HepG2 (cell line): ENCODE data around the gene LOXL4. TPM values are rescaled to one million over a fixed set of nuclear protein-coding genes. Genes with fewer than 3 reads are reported as not detected.

ENCODE experiments used
- ARID3A ChIP-seq: IDR thresholded peaks from 2 replicates; pipeline ENCODE4 v1.6.1; 2012; ENCODE audit warnings: low read depth, low read length, improper control_type of control experiment
- CSRNP2 ChIP-seq: sonication (generic); formaldehyde crosslinking; conservative IDR thresholded peaks from 2 replicates; pipeline ENCODE4 v1.8.0; 2022; ENCODE audit warnings: low read depth, missing genetic modification reagents
- CTCF ChIP-seq: sonication (generic); formaldehyde crosslinking; IDR thresholded peaks from 2 replicates; pipeline ENCODE4 v1.5.0; 2020; ENCODE audit warnings: mild to moderate bottlenecking, missing genetic modification reagents, moderate library complexity
- DBP ChIP-seq: sonication (generic); formaldehyde crosslinking; IDR thresholded peaks from 2 replicates; pipeline ENCODE4 v1.4.0; 2020; ENCODE audit warnings: missing genetic modification reagents; ENCODE audit errors: not compliant biosample characterization
- FOSL1 ChIP-seq: sonication (generic); formaldehyde crosslinking; IDR thresholded peaks from 2 replicates; pipeline ENCODE4 v1.9.0; 2021; ENCODE audit warnings: missing genetic modification reagents, borderline replicate concordance
- NFIC ChIP-seq: IDR thresholded peaks from 2 replicates; pipeline ENCODE4 v1.6.1; 2012; ENCODE audit warnings: mild to moderate bottlenecking, low read length, inconsistent platforms
- PCBP1 ChIP-seq: fragments of 200-400 bp; formaldehyde crosslinking; IDR thresholded peaks from 2 replicates; pipeline ENCODE4 v1.6.1; 2017; ENCODE audit warnings: mild to moderate bottlenecking, low read depth, low read length, borderline replicate concordance
- RARG ChIP-seq: sonication (generic); formaldehyde crosslinking; IDR thresholded peaks from 2 replicates; pipeline ENCODE4 v1.4.0; 2020; ENCODE audit warnings: low read depth, mild to moderate bottlenecking, missing genetic modification reagents
- SP4 ChIP-seq: sonication (generic); formaldehyde crosslinking; IDR thresholded peaks from 2 replicates; pipeline ENCODE4 v1.8.1; 2023; ENCODE audit warnings: mild to moderate bottlenecking, missing genetic modification reagents
- XRCC5 ChIP-seq: fragments of 200-400 bp; formaldehyde crosslinking; optimal IDR thresholded peaks from 2 replicates; pipeline ENCODE3; 2017; ENCODE audit warnings: mild to moderate bottlenecking, low read length
- ZFP91 ChIP-seq: sonication (generic); formaldehyde crosslinking; IDR thresholded peaks from 2 replicates; pipeline ENCODE4 v1.9.0; 2022; ENCODE audit warnings: missing genetic modification reagents, mild to moderate bottlenecking, borderline replicate concordance
- ZNF276 ChIP-seq: sonication (generic); formaldehyde crosslinking; IDR thresholded peaks from 2 replicates; pipeline ENCODE4 v1.4.0; 2020; ENCODE audit warnings: mild to moderate bottlenecking, low read depth, missing genetic modification reagents
- ZNF484 ChIP-seq: sonication (generic); formaldehyde crosslinking; IDR thresholded peaks from 2 replicates; pipeline ENCODE4 v1.5.1; 2020; ENCODE audit warnings: mild to moderate bottlenecking, low read depth, missing genetic modification reagents, borderline replicate concordance
- ZNF883 ChIP-seq: sonication (generic); formaldehyde crosslinking; IDR thresholded peaks from 2 replicates; pipeline ENCODE4 v1.5.1; 2020; ENCODE audit warnings: mild to moderate bottlenecking, missing genetic modification reagents; ENCODE audit errors: not compliant biosample characterization
- ZSCAN29 ChIP-seq: sonication (generic); formaldehyde crosslinking; conservative IDR thresholded peaks from 2 replicates; pipeline ENCODE4 v1.4.0; 2020; ENCODE audit warnings: mild to moderate bottlenecking, missing genetic modification reagents
- polyA plus RNA-seq, 8 experiments: library from polyadenylated mRNA; depleted of rRNA in 3 of 8; stranded (reverse) in 7 of 8; unstranded in 1 of 8; fragments of >200 nt; fragmentation: Illumina TruSeq in 4 of 8; extraction: Trizol in 4 of 8; gene quantifications; 2 replicates each; pipeline versions ENCODE4 v1.2.1 to v1.2.3, GENCODE V29; 2011 to 2016; ENCODE audit warnings: low read depth in 4 of 8, missing spikeins in 1 of 8, mixed read lengths in 1 of 8; ENCODE audit not compliant: insufficient read depth in 1 of 8
- total RNA-seq, 5 experiments: library from RNA; depleted of rRNA; stranded (reverse); fragments of >200 nt; fragmentation: Illumina TruSeq; extraction: Trizol; gene quantifications; 2 replicates each; pipeline ENCODE4 v1.2.3, GENCODE V29; 2016; ENCODE audit warnings: low read depth in 1 of 5

Gene LOXL4
- total and polyA plus RNA-seq, 2 of the 13 experiments (the other 11 are each of a cell fraction or from before 2014, with no cell fraction given), result 8.8 to 21.1 TPM

- no peak for TF ChIP-seq DBP (CRISPR knock-in tag)
- TF ChIP-seq ZSCAN29, result no peak
- TF ChIP-seq CSRNP2, result no peak
- no peak for TF ChIP-seq PCBP1
- TF ChIP-seq XRCC5, result peak; percentile 53
- TF ChIP-seq NFIC, result no peak
- no peak for TF ChIP-seq FOSL1 (CRISPR knock-in tag)
- TF ChIP-seq ZNF484, result no peak
- TF ChIP-seq ARID3A, result no peak
- TF ChIP-seq SP4 (CRISPR knock-in tag), result no peak
- TF ChIP-seq ZNF276, result no peak
- TF ChIP-seq RARG (CRISPR knock-in tag), result no peak
- TF ChIP-seq CTCF, result peak; percentile 96
- TF ChIP-seq ZNF883 (CRISPR knock-in tag), result peak; percentile 37
- TF ChIP-seq ZFP91, result no peak; the same call in 1 of the 2 replicates
Measured at GRCh38 chr10:98309366-98310355, 41.7 kb upstream of the LOXL4 start (continued).
